Activated naive CD4-positive, alpha-beta T cell treated with anti-CD3 and anti-CD28 coated beads, Interleukin-2, amount 50 U/mL, for 16 hours (primary cell): ENCODE results near the gene DLG2.
"Not testable (repeated sequence)": the region's sequence is repeated elsewhere in the genome, so short reads cannot be mapped to it uniquely, and the experiment has no call there.

Experiments used
- DNase-seq: peaks from one replicate; pipeline ENCODE4 v3.0.0-alpha.2; 2020

Gene DLG2

GRCh38 chr11:85627332-85627997 lies at the start of gene DLG2:
TSS of gene DLG2 (minus strand) at chr11:85627344.
- DNase-seq, result no peak

- DNase-seq, result no peak
These were observed 46.2 kb upstream of the DLG2 start for GRCh38 chr11:85673393-85673792.

- DNase-seq, result no peak
These were observed 45.2 kb upstream of the DLG2 start for GRCh38 chr11:85672105-85672902.

- DNase-seq, result not testable (repeated sequence)
These were observed 44.0 kb upstream of the DLG2 start for GRCh38 chr11:85670949-85671663.

GRCh38 chr11:85668157-85668556 lies 41.0 kb upstream of the DLG2 start:
- DNase-seq, result no peak

GRCh38 chr11:85666687-85667086 lies 39.5 kb upstream of the DLG2 start:
- no peak for DNase-seq

- no peak for DNase-seq
These were observed 38.6 kb upstream of the DLG2 start for GRCh38 chr11:85665733-85666132.

GRCh38 chr11:85664615-85665481 lies 37.7 kb upstream of the DLG2 start, which contains the start of gene CREBZF:
TSS of gene CREBZF (minus strand) at chr11:85665129. CDS start at chr11:85664875, 254 bp downstream.
- peak; percentile 93 for DNase-seq

- peak; percentile 91 for DNase-seq
These were observed 36.8 kb upstream of the DLG2 start for GRCh38 chr11:85663753-85664614.

GRCh38 chr11:85663080-85663752 lies 36.1 kb upstream of the DLG2 start:
- no peak for DNase-seq

- DNase-seq, result no peak
These were observed 35.0 kb upstream of the DLG2 start for GRCh38 chr11:85661972-85662664.

GRCh38 chr11:85658180-85658579 lies 31.0 kb upstream of the DLG2 start:
- DNase-seq, result no peak

- no peak for DNase-seq
These were observed 29.6 kb upstream of the DLG2 start for GRCh38 chr11:85656777-85657176.

GRCh38 chr11:85654343-85654742 lies 27.2 kb upstream of the DLG2 start:
- DNase-seq, result not testable (repeated sequence)

- no peak for DNase-seq
These were observed 25.8 kb upstream of the DLG2 start for GRCh38 chr11:85652786-85653447.

GRCh38 chr11:85651118-85651517 lies 24.0 kb upstream of the DLG2 start:
- no peak for DNase-seq

GRCh38 chr11:85647604-85648299 lies 20.6 kb upstream of the DLG2 start, which contains the start of gene TMEM126A:
TSS of gene TMEM126A (plus strand) at chr11:85647967. CDS start at chr11:85650256, 2,289 bp downstream.
- peak; percentile 94 for DNase-seq

- no peak for DNase-seq
These were observed 19.9 kb upstream of the DLG2 start for GRCh38 chr11:85647078-85647477.

- DNase-seq, result no peak
These were observed 16.1 kb upstream of the DLG2 start for GRCh38 chr11:85643191-85643614.
